ENCODE measurements around the gene DAZ1. TPM values are rescaled to one million over a fixed set of nuclear protein-coding genes. Genes with fewer than 3 reads are reported as not detected.
"Not testable (repeated sequence)": the region's sequence is repeated elsewhere in the genome, so short reads cannot be mapped to it uniquely, and the experiment has no call there.

The DAZ1 gene, protein sequence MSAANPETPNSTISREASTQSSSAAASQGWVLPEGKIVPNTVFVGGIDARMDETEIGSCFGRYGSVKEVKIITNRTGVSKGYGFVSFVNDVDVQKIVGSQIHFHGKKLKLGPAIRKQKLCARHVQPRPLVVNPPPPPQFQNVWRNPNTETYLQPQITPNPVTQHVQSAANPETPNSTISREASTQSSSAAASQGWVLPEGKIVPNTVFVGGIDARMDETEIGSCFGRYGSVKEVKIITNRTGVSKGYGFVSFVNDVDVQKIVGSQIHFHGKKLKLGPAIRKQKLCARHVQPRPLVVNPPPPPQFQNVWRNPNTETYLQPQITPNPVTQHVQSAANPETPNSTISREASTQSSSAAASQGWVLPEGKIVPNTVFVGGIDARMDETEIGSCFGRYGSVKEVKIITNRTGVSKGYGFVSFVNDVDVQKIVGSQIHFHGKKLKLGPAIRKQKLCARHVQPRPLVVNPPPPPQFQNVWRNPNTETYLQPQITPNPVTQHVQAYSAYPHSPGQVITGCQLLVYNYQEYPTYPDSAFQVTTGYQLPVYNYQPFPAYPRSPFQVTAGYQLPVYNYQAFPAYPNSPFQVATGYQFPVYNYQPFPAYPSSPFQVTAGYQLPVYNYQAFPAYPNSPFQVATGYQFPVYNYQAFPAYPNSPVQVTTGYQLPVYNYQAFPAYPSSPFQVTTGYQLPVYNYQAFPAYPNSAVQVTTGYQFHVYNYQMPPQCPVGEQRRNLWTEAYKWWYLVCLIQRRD
- not detected for total RNA-seq
- long read RNA-seq: 0 reads

DNA sequence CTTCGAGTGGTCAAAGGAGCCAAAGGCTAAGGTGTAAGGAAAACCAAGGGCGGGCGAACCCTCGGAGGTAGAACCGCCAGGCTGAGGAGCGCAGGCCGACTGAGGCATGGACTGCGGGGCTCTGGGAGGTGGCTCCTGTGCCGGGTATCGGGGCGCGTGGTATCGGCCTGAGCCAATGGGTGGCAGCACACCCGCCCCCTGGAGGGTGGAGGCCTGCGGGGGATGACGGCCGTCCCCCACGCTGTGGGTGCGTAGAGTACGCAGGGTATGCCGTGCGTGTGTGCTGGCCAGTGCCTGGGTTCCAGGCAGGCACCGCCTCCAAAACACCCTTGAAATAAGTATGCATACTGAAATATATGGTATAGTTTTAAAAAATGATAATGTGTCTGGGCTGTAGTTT lies at the start of gene DAZ1:
TSS of gene DAZ1 (minus strand) at position 101 of the 400 bp plus-strand sequence. CDS start 208 bp downstream, outside the sequence.
- intact Hi-C loops (cut with DNase I); DNase-seq (ENCODE audit: low spot score): not testable (repeated sequence)

- intact Hi-C loops (cut with DNase I); DNase-seq (ENCODE audit: low spot score): not testable (repeated sequence)
Observed at GRCh38 chrY:23219233-23219632, 20.4 kb upstream of the DAZ1 start, which contains the start of gene DAZ2. Gene DAZ2, plus strand, starts transcription at chrY:23219533. Its CDS starts 208 bp downstream, at chrY:23219741.

- intact Hi-C loops (cut with DNase I); DNase-seq (ENCODE audit: low spot score): not testable (repeated sequence)
Observed at GRCh38 chrY:23210681-23211080, 11.9 kb upstream of the DAZ1 start.

DNA sequence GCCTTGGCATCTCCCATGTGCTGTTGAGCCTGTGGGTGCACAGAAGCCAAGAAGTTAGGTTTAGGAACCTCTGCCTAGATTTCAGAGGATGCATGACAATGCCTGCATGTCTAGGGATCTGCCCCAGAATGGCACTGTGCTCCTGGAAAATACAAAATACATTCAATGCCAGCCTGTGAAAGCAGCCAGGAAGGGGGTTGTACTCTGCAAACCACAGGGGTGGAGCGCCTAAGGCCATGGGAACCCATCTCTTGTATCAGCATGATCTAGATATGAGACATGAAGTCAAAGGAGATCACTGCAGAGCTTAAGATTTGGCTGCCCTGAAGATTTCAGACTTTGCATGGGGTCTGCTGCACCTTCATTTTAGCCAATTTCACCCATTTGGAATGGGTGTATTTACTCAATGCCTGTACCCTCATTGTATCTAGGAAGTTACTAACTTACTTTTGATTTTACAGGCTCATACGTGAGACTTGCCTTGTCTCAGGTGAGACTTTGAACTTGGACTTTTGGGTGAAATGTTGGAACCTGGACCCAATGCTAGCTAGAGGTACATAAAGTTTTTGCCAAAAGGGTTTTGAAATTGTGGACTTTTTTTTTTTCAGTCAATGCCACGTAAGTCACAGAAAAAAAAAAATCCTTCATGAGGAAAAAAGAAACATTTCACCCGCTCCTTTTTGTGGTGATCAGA lies 11.1 kb upstream of the DAZ1 start:
- intact Hi-C loops (cut with DNase I); DNase-seq (ENCODE audit: low spot score): not testable (repeated sequence)

DNA sequence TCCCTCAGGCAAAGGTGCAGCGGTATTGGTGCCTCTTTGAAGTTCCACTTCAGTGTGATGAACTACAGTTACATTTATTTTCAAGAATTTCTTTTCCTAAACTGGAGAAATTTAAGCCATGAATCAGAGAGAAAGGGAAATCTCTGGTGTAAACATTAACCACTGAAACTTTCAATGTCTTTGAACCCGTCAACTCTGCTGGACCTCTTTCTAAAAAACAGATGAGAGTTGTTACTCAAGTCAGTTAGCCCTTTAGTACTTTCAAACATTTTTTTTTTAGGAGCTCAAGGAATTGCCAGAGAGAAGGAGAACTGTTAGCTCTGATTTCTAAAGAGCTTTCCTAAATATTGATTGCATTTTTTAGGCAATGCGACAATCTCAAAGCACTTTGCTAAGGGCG lies 8.6 kb upstream of the DAZ1 start:
- DNase-seq (ENCODE audit: low spot score); intact Hi-C loops (cut with DNase I): not testable (repeated sequence)

Other genes with a start within 250 kb of the DAZ1 start
- gene BPY2, start 214.7 kb downstream of the DAZ1 start, total RNA-seq: not detected
- not detected for gene DAZ2, start 20.5 kb upstream of the DAZ1 start, total RNA-seq